ENCODE measurements around the gene SERPINE1.
A peak's percentile ranks its signal among the peaks of the same experiment; 100 is the strongest.

The SERPINE1 gene

GRCh38 chr7:101156866-101157589, 30.1 kb downstream of the SERPINE1 start:
- no peak for DNase-seq

DNA sequence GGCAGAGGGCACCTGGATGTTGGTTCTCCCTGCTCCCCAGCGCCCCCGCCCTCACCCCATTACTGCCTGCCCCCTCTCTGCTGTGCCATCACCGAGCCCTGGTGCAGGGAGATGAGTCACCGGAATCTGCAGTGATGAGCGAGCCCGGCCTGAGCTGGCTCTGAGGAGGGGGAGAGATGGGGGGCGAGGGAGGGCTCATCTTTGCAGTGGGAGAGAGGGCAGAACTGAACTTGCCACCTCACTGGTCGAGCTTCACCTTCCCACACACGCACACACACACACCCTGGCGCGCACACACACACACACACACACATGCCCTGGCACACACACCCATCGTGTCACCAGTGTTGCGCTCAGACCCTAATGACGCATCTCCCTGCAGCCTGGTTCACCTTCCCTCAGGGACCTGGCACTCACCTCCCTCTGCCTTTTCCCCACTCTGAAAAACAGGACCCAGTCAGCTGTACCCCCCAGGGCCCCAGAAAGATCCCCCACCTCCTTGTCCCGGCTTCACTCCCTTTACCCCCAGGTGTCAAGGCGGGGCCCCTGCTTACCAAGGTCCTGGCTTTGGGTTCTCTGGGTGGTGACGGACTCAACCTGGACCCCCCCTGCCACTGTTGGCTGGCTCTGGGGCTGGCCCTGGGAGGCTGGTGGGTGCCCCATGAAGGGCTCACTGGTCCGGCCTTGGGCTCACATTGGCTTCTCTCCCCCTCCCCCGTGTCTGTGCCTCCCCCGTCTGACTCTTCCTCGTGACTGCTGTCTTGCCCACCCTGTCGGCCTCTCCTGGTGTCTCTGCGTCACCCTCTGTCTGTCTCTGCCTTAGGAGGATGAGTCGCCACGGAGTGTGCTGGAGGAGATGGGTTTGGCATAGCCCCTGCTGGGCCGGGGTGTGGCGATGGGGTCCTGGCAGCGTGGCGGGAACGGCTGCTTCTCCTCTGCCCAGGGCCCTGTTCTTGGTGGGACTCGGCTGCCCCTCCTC, 33.1 kb downstream of the SERPINE1 start:
- peak; percentile 56 for DNase-seq

DNA sequence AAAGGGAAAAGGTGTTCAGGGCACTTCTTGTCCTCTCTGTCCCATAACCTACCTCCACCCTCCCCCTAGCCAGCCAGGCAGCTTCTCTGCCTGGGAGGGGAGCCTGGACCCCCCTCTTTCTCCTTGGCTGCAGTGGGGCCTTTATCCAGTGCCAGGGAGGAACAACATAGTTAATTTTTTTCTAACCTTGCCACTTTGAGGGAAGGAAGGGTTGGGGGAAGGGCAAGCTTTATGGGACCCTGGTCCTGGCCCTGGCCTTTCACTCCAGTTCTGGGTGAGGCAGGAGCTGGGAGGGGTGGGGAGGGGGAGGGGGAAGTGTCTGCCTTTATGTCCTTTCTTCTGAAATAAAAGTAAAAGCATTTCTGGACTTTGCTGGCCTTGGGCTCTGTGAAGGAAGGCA, 34.0 kb downstream of the SERPINE1 start:
- DNase-seq, result no peak

GRCh38 chr7:101161692-101162471, 35.0 kb downstream of the SERPINE1 start:
- no peak for DNase-seq

DNA sequence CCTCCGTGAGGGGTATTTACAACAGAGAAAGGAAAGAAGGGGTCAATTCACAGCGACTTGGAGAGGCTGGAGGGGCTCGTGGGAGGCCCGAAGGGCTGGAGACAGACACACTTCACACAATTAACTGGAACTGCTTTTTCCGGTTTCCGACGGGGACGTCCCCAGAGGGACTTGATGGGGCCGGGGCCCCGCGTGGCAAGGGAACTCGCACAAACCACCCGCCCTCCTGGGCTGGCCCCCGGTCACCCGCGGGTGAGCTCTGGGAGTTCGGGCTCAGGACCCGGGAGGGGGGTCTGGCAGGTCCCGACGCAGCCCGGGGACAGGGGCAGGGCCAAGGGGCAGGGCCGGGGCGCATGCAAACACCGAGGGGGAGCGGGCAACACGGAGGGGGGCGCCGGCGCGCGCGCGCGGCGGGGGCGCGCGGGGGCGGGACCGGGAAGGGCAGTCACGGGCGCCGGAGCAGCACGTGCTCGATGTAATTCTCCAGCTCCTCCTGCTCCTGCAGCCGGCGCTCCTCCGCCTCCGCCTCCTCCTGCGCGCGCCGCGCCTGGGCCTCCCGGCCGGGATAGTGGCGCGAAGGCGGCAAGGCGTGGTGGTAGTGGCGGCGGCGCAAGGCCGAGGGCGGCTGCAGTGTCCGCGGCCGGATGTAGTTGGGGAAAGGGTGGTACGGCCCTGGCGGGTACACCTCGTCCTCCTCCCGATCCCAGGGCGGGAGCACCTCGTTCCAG, 35.8 kb downstream of the SERPINE1 start:
- DNase-seq, result peak; percentile 56

DNA sequence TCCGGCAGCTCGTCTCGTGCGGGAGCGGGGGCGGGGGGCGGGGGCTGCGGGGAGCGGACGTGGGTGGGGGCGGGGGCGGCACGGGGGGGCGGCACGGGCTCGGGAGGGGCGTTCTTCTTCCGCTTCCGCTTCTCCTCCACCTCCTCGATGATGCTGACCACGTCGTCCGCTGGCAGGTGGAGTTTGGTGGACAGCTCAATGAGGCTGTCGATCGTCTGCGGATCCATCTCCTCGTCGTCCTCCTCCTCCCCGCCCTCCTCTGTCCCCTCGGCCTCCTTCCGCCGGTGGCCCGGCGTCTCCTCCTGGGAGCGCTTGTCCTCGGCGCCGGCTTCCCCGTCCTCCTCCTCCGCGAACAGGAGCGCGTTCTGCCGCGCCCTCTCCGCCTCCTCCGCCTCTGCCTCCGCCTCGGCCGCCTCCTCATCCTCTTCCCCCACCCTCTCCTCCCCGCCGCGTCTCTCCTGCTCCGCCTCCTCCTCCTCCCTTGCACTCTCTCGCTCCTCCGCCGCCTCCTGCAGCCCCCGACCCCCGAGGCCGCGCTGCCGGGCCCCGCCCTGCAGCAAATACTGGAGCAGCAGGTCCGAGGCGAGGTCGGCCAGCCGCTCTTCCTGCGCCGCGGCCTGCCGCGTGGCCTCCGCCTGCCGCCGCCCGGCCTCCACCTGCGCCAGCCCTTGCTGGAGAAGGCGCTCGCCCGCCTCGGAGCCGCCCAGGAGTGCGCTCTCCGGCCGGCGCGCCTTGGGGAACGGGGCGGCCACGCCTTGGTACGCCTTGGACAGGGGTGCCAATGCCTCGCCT, 36.6 kb downstream of the SERPINE1 start:
- no peak for DNase-seq

GRCh38 chr7:101164071-101164840, 37.4 kb downstream of the SERPINE1 start:
- DNase-seq, result peak; percentile 60

DNA sequence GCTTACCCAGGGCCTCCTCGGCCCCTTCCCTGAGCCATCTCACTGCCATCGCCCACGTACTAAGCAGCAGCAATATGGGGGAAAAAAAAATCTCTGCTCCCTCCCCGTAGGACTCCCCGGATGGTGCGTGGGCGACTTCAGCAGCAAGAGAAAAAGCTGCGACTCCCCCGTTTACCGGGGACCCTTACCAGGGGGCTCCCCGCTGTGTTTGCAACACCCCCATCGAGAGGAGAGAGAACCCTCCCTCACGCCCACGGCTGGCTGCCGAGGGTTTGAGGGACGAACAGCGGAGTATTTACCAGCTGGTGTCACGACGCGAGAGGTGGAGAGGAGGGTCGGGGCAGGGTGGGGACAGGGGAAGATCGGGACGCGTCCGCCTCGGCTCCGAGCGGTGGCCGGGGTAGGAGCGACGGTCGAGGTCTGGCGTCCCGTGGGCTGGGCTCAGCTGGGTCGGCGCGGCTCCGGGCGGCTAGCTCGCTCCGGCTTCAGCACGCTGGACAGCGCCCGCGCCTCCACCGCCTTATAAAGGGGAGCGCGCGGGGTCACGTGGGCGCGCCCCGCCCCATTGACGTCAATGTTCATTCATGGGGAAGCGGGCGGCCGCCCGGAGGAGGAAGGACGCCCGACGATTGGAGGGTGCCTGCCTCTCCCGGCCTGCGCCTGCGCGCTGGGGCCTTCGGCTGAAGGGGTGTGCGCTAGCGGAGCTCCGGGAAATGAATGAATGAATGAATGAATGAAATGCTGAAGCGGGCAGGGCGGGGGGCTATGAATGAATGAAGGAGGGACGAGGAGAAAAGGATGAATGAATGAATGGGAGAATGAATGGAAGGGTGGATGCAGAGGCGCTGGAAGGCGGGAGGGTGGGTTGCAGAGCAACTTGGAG, 38.4 kb downstream of the SERPINE1 start, which contains the start of gene VGF:
TSS of gene VGF (minus strand) at position 495 of the 883 bp plus-strand sequence. CDS start 726 bp downstream, outside the sequence.
- DNase-seq, result peak; percentile 92

GRCh38 chr7:101165958-101166647, 39.2 kb downstream of the SERPINE1 start:
- no peak for DNase-seq

DNA sequence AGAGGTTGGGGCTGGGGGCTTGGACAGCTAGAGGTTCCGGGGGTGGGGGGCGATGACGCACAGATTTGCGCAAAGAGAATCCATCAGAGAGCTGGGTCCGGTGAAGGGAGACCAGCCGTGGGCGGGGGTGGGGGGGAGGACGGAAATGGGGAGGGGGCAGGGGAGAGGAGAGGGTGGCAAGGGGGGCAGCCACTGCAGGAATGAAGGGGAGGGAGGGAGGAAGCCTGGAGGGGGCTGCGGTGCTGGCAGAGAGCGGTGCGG, 39.7 kb downstream of the SERPINE1 start:
- DNase-seq, result no peak

DNA sequence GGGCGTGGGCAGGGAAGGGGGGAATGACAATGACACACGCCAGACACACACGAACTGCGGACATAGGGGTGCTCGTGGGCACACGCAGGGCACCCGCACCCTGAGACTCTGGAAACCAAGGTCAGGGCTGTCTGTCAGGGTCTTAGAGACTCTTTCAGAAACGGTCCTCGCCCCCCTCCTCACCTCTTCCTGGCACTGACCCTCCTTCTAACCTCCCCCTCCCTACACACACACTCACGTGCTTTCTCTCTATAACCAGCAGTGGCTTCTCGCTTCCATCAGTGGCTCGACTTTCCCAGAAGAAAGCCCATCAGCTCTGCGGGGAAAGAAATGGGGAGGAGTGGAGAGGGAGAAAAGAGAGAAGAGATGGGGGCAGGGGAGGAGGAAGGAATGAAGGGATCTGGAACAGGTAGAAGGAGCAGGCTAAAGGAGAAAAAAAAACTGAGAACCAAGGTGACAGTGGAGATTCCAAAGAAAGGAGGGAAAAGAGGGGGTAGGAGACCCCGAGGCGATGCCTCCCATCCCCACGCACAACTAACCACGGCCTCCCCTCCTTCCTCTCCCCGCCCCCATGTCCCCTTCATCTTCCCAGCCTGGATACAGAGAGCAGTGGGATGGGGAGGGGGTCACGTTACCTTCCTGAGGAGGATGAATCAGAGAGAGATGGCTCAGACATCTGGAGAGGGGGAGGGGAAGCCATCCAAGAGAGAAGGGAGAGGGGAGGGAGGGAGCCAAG, 40.2 kb downstream of the SERPINE1 start:
- no peak for DNase-seq

GRCh38 chr7:101167645-101168411, 40.9 kb downstream of the SERPINE1 start:
- no peak for DNase-seq

GRCh38 chr7:101168412-101169049, 41.6 kb downstream of the SERPINE1 start:
- no peak for DNase-seq

GRCh38 chr7:101169110-101169837, 42.4 kb downstream of the SERPINE1 start:
- no peak for DNase-seq

GRCh38 chr7:101169838-101170551, 43.1 kb downstream of the SERPINE1 start:
- DNase-seq, result peak; percentile 51
